Transverse colon (tissue), 4 donors: ENCODE results near the gene POLQ. TPM values are rescaled to one million over a fixed set of nuclear protein-coding genes. Genes with fewer than 3 reads are reported as not detected.

Source experiments
- DNase-seq: peaks from one replicate; pipeline ENCODE4 v3.0.0-alpha.2; 2019
- H3K27ac ChIP-seq, 4 donors: fragments of 200-600 bp; sonication (generic); 2 replicates each; pipeline ENCODE4 v1.5.1; 2016 to 2018; ENCODE audit warnings: inconsistent platforms in 4 of 4
- H3K27me3 ChIP-seq: fragments of 200-600 bp; sonication (generic); 2 replicates; pipeline ENCODE4 v1.5.1; 2017; ENCODE audit warnings: inconsistent platforms
- H3K36me3 ChIP-seq, 4 donors: fragments of 200-600 bp; sonication (generic); 2 replicates each; pipeline ENCODE4 v1.5.1; 2017 to 2019; ENCODE audit warnings: inconsistent platforms in 4 of 4
- H3K4me1 ChIP-seq, 4 donors: fragments of 200-600 bp; sonication (generic); 2 replicates each; pipeline ENCODE4 v1.5.1; 2017 to 2020; ENCODE audit warnings: inconsistent platforms in 4 of 4
- H3K4me3 ChIP-seq, 4 donors: fragments of 200-600 bp; sonication (generic); 1 replicate in 1 of 4; 2 replicates in 3 of 4; pipeline versions ENCODE4 v1.5.1 to v1.6.1; 2017 to 2019; ENCODE audit warnings: inconsistent platforms in 4 of 4
- H3K9me3 ChIP-seq, 2 donors: fragments of 200-600 bp; sonication (generic); 2 replicates each; pipeline ENCODE4 v1.5.1; 2017 to 2019; ENCODE audit warnings: inconsistent platforms in 2 of 2
- EP300 ChIP-seq: sonication (generic); formaldehyde crosslinking; IDR thresholded peaks from one replicate; pipeline ENCODE4 v1.6.1; 2017; ENCODE audit warnings: antibody characterized with exemption, low read depth
- POLR2A ChIP-seq: fragments of 450-650 bp; IDR thresholded peaks from one replicate; pipeline ENCODE4 v1.6.1; 2016; ENCODE audit warnings: antibody characterized with exemption, mild to moderate bottlenecking, moderate library complexity
- POLR2AphosphoS5 ChIP-seq, 3 donors: sonication (generic); formaldehyde crosslinking; IDR thresholded peaks; one replicate each; pipeline ENCODE4 v1.6.1; 2016; ENCODE audit warnings: antibody characterized with exemption in 3 of 3
- WGBS, 2 donors: methylation state at CpG; one replicate each; pipeline ENCODE4 v1.1.5; 2018; ENCODE audit warnings: low coverage in 1 of 2; 5-methylcytosine and 5-hydroxymethylcytosine counted together
- in situ Hi-C, 4 donors: fragments of 200-750 bp; cut with MboI; loops; one replicate each; pipeline versions ENCODE4 v1.15.0 to v1.15.1; 2017; ENCODE audit warnings: low sequenced_read_pairs in 3 of 4, low pct_ligation_motif_present in 1 of 4, low pct_unique_long_range_greater_than_20kb in 1 of 4
- intact Hi-C: fragments of 100-400 bp; cut with DNase I; formaldehyde crosslinking; loops from one replicate; pipeline ENCODE4 v1.15.1; 2023; ENCODE audit warnings: low total_unique reads
- total RNA-seq, 4 donors: library from RNA; depleted of rRNA; stranded (reverse); fragments of >200 nt; gene quantifications; one replicate each; pipeline ENCODE4 v1.1.0, GENCODE V29; 2016
- TF ChIP-seq, protein P1 (sequence below), 5 experiments: fragments of 200-600 bp in 3 of 5; fragments of 450-650 bp in 2 of 5; sonication (generic) in 3 of 5; IDR thresholded peaks; 1 replicate in 2 of 5; 2 replicates in 3 of 5; pipeline ENCODE4 v1.5.1; 2016 to 2017; ENCODE audit warnings: antibody characterized with exemption in 5 of 5, inconsistent platforms in 3 of 5, mild to moderate bottlenecking in 2 of 5, moderate library complexity in 1 of 5

The POLQ gene
- total RNA-seq, 4 donors from 2014 or later = under 0.01 to 25.1 (median 0.94) TPM

DNA sequence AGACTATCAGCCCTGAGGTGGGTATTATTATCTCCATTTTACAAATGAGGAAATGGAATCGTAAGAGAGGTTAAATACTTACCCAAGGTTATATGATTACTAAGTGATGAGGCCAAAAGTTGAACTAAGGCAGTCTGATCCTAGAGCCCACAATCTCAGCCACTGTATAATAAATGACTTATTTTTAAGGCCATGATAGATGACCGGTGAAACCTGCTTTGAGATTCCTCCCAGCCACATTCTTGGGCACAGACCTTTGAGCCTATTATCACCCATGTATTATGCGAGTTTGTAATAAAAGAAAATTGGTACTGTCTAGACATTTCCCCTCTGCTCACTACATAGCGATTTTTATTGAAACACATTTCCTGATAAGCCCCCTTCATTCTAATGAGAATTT is 37.4 kb downstream of the POLQ start:
- Histone ChIP-seq H3K9me3 (no peaks in the 10 kb centered on the region), H3K36me3 (no peaks in the 10 kb centered on the region), H3K4me3 (no peak overlapping the region), H3K27ac (no peak overlapping the region), H3K27me3 (no peaks in the 10 kb centered on the region), H3K4me1 (no peaks in the 10 kb centered on the region)
- in situ Hi-C loops = no loop called here
- intact Hi-C loops = no loop called here
- 66 to 86% methylated on average over 3 to 4 of the region's 4 CpGs for WGBS, 2 donors
- DNase-seq = no peak
- TF ChIP-seq, protein P1, sequence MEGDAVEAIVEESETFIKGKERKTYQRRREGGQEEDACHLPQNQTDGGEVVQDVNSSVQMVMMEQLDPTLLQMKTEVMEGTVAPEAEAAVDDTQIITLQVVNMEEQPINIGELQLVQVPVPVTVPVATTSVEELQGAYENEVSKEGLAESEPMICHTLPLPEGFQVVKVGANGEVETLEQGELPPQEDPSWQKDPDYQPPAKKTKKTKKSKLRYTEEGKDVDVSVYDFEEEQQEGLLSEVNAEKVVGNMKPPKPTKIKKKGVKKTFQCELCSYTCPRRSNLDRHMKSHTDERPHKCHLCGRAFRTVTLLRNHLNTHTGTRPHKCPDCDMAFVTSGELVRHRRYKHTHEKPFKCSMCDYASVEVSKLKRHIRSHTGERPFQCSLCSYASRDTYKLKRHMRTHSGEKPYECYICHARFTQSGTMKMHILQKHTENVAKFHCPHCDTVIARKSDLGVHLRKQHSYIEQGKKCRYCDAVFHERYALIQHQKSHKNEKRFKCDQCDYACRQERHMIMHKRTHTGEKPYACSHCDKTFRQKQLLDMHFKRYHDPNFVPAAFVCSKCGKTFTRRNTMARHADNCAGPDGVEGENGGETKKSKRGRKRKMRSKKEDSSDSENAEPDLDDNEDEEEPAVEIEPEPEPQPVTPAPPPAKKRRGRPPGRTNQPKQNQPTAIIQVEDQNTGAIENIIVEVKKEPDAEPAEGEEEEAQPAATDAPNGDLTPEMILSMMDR (IDR thresholded peaks at IDR 0.05) = no peak
- no peak for TF ChIP-seq EP300
- no peak for TF ChIP-seq POLR2A
- no peak for TF ChIP-seq POLR2AphosphoS5 (IDR thresholded peaks at IDR 0.05)

DNA sequence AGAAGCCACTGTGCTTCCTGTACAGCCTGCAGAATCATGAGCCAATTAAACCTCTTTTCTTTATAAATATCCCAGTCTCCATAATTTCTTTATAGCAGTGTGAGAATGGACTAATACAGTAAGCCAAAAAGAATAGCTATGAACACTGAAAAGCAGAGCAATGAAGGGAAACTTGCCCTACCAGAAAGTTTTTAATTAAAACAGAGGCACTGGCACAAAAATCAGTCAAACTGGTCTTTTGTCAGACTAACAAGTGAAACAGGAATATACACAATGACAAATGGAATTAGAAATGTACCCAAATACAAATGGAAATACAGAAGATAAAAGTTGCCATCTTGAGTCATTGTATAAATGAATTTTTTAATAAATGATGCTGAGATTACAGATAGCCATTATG is 40.5 kb downstream of the POLQ start:
- Histone ChIP-seq H3K9me3 (no peaks in the 10 kb centered on the region), H3K36me3 (no peaks in the 10 kb centered on the region), H3K27me3 (no peaks in the 10 kb centered on the region), H3K4me1 (no peaks in the 10 kb centered on the region), H3K27ac (no peak overlapping the region), H3K4me3 (no peak overlapping the region)
- intact Hi-C loops = no loop called here
- in situ Hi-C loops = no loop called here
- TF ChIP-seq, protein P1 (IDR thresholded peaks at IDR 0.05) = no peak
- no peak for TF ChIP-seq POLR2AphosphoS5 (IDR thresholded peaks at IDR 0.05)
- no peak for TF ChIP-seq EP300
- TF ChIP-seq POLR2A = no peak
- no peak for DNase-seq

DNA sequence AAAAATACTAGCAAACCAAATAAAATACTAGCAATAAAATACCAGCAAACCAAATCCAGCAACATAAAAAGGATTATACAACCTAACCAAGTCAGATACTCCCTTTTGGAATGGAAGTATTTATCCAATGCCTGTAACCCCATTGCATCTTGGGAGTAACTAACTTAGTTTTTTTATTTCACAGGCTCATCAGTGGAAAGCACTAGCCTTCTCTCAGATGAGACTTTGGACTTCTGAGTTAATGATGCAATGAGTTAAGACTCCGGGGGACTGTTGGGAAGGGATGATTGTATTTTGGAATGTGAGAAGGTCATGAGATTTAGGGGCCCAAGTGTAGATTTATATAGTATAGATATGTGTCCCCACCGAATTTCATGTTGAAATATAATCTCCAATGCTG is 41.2 kb downstream of the POLQ start:
- DNase-seq = no peak
- H3K27ac ChIP-seq = no peak overlapping the region

DNA sequence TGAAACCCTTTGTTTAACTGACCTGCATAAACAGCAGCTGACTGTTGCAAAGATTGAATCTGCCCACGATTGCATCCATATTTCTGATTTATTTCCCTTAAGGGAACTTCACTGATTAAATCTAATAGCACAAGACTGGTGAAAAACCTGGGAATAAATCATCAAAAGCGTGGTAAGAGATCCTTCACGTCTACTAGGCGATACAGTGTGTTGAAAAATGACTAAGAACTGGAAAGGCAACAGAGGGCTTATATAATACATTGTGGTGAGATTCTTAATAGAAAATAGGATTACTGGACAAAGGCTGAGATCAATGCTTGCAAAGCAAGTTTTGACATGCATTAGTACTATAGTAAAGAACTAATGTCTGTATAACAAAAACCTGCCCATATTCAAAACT is 49.0 kb downstream of the POLQ start:
- 60 to 90% methylated on average over 1 to 4 of the region's 4 CpGs for WGBS, 2 donors
- no peak overlapping the region for H3K27ac ChIP-seq
- intact Hi-C loops = no loop called here
- H3K4me3 ChIP-seq = no peak overlapping the region
- H3K36me3 ChIP-seq = no peaks in the 10 kb centered on the region
- no peaks in the 10 kb centered on the region for H3K9me3 ChIP-seq
- in situ Hi-C loops = no loop called here
- TF ChIP-seq POLR2A (no peak), EP300 (no peak)
- no peaks in the 10 kb centered on the region for H3K27me3 ChIP-seq
- no peak for DNase-seq
- no peaks in the 10 kb centered on the region for H3K4me1 ChIP-seq

More for the DNA sequence above, 41.2 kb downstream of the POLQ start:
- in situ Hi-C loops = no loop called here
- H3K4me1 ChIP-seq = no peaks in the 10 kb centered on the region
- no peaks in the 10 kb centered on the region for H3K27me3 ChIP-seq
- no peaks in the 10 kb centered on the region for H3K9me3 ChIP-seq
- WGBS, 2 donors = 75 to 86% methylated on average over 2 of the region's 2 CpGs
- intact Hi-C loops = no loop called here
- TF ChIP-seq, protein P1 (IDR thresholded peaks at IDR 0.05) = no peak
- TF ChIP-seq EP300 = no peak
- TF ChIP-seq POLR2AphosphoS5 (IDR thresholded peaks at IDR 0.05) = no peak
- no peak for TF ChIP-seq POLR2A
- H3K36me3 ChIP-seq = no peaks in the 10 kb centered on the region
- no peak overlapping the region for H3K4me3 ChIP-seq

DNA sequence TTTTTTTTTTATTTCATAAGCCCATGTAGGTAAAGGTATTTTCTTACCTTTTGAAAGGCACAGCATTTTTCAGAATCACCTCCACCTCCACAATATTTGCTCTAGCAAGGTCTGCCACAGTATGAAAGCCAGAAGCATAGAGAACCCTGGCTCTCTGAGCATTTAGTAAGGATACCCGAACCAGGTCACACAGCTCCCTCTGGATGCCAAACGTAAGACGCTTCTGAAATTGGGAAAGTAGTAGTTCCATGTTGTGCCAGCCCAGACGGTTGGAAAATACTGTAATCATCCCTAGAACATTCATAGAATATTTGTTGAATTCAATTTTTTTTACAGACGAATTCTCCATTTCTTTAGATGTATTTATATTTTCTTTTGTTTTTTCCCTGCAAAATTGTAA is 52.4 kb downstream of the POLQ start:
- 85 to 95% methylated on average over 5 of the region's 5 CpGs for WGBS, 2 donors
- Histone ChIP-seq H3K27ac (no peak overlapping the region), H3K9me3 (no peaks in the 10 kb centered on the region), H3K4me1 (no peaks in the 10 kb centered on the region), H3K4me3 (no peak overlapping the region), H3K27me3 (no peaks in the 10 kb centered on the region), H3K36me3 (no peaks in the 10 kb centered on the region)
- DNase-seq = no peak
- intact Hi-C loops (no loop called here), in situ Hi-C loops (no loop called here)
- TF ChIP-seq POLR2A = no peak
- no peak for TF ChIP-seq POLR2AphosphoS5 (IDR thresholded peaks at IDR 0.05)
- no peak for TF ChIP-seq EP300
- TF ChIP-seq, protein P1 (IDR thresholded peaks at IDR 0.05) = no peak
